Left ventricle myocardium inferior (tissue), 1 donor: ENCODE data around the gene DHX40. TPM values are rescaled to one million over a fixed set of nuclear protein-coding genes. Genes with fewer than 3 reads are reported as not detected.
"Not testable (repeated sequence)": the region's sequence is repeated elsewhere in the genome, so short reads cannot be mapped to it uniquely, and the experiment has no call there.

Experiments
- DNase-seq: peaks from one replicate; pipeline ENCODE4 v3.0.0-alpha.2; 2020
- H3K27ac ChIP-seq: fragments of 200-600 bp; replicated peaks from 2 replicates; pipeline ENCODE4 v1.8.0; 2021
- H3K27me3 ChIP-seq: fragments of 200-600 bp; 2 replicates; pipeline ENCODE4 v1.8.0; 2021; ENCODE audit warnings: low read depth
- H3K36me3 ChIP-seq: fragments of 200-600 bp; 2 replicates; pipeline ENCODE4 v1.8.0; 2021
- H3K4me1 ChIP-seq: fragments of 200-600 bp; 2 replicates; pipeline ENCODE4 v1.8.0; 2021
- H3K4me3 ChIP-seq: fragments of 200-600 bp; 2 replicates; pipeline ENCODE4 v1.8.0; 2021; ENCODE audit warnings: mild to moderate bottlenecking, moderate library complexity
- H3K9me3 ChIP-seq: fragments of 200-600 bp; replicated peaks from 2 replicates; pipeline ENCODE4 v1.8.0; 2021
- intact Hi-C: fragments of 100-400 bp; cut with micrococcal nuclease; formaldehyde crosslinking; loops from one replicate; pipeline ENCODE4 v1.11.0; 2022
- total RNA-seq: library from RNA; stranded (reverse); fragmentation: NEBNext Ultra II Directional; extraction: Animal tissue kit (Norgen Biotek cat#: 25700); gene quantifications from one replicate; pipeline ENCODE4 v1.2.1, GENCODE V29; 2021
- TF ChIP-seq, protein P1 (sequence below): fragments of 200-600 bp; IDR thresholded peaks from 2 replicates; pipeline ENCODE4 v1.8.0; 2021; ENCODE audit warnings: antibody characterized with exemption, mild to moderate bottlenecking, borderline replicate concordance
- donor health status: DM: no; HTN: yes; CAD: no; lungs with severe emphysema.

The DHX40 gene
- total RNA-seq, 1 donor from 2014 or later, result 17.0 TPM

DNA sequence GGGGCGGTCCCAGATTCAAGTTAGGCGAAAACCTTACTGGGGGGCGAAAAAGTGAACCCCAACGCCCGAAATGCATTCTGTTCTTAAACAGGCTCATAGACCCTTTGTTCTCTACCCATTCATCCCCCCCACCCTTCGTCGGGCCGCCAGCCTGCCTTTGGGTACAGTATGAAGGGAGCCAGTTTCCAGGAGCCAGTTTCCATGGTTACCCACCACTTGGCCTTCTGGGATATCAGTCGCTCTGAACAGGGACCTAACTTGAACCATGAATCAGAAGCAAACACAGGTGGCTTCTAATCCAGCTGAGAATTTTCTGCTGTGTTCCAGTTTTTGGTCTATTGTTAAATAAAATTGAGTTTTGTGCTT, 532 bp downstream of the DHX40 start:
- Histone ChIP-seq H3K4me3 (peak overlapping the region; percentile 88), H3K27me3 (no peaks in the 10 kb centered on the region), H3K4me1 (peaks cover 19% of the 10 kb centered on the region), H3K36me3 (peaks cover 11% of the 10 kb centered on the region), H3K9me3 (no peaks in the 10 kb centered on the region), H3K27ac (peak overlapping the region; percentile 82)
- TF ChIP-seq, protein P1, sequence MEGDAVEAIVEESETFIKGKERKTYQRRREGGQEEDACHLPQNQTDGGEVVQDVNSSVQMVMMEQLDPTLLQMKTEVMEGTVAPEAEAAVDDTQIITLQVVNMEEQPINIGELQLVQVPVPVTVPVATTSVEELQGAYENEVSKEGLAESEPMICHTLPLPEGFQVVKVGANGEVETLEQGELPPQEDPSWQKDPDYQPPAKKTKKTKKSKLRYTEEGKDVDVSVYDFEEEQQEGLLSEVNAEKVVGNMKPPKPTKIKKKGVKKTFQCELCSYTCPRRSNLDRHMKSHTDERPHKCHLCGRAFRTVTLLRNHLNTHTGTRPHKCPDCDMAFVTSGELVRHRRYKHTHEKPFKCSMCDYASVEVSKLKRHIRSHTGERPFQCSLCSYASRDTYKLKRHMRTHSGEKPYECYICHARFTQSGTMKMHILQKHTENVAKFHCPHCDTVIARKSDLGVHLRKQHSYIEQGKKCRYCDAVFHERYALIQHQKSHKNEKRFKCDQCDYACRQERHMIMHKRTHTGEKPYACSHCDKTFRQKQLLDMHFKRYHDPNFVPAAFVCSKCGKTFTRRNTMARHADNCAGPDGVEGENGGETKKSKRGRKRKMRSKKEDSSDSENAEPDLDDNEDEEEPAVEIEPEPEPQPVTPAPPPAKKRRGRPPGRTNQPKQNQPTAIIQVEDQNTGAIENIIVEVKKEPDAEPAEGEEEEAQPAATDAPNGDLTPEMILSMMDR, result no peak
- DNase-seq, result peak; percentile 20
- intact Hi-C loops, result no loop called here

- DNase-seq, H3K9me3 ChIP-seq, H3K27ac ChIP-seq, H3K4me3 ChIP-seq, H3K27me3 ChIP-seq, intact Hi-C loops: not testable (repeated sequence)
- Histone ChIP-seq H3K4me1 (peaks cover 19% of the 10 kb centered on the region), H3K36me3 (peaks cover 33% of the 10 kb centered on the region)
Observed at GRCh38 chr17:59569151-59569550, 3.7 kb downstream of the DHX40 start.

DNA sequence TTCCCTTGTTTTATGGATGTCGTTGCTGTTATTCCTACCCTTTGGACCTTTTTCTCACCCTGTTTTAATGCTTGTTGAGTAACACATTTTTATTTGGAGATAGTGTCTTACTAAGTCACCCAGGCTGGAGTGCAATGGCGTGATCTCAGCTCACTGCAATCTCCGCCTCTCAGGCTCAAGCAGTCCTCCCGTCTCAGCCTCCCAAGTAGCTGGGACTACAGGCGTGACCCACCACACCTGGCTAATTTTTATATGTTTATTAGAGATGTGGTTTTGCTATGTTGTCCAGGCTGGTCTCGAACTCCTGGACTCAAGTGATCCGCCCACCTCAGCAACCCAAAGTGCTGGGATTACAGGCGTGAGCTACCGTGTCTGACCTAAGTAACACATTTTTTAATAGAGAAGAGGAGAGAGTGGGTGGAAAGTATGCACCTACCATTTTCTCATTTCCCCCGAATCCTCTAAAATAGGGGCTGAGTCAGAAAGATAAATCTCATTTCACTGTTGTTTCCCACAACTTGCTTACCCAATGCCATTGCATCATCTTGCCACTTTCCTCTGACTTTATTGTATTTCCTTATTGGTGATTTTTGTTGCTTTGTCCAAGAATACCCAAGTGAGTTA, 7.0 kb downstream of the DHX40 start:
- intact Hi-C loops, result no loop called here
- Histone ChIP-seq H3K4me1 (no peaks in the 10 kb centered on the region), H3K27me3 (no peaks in the 10 kb centered on the region), H3K4me3 (no peak overlapping the region), H3K9me3 (no peaks in the 10 kb centered on the region), H3K36me3 (peaks cover 41% of the 10 kb centered on the region), H3K27ac (no peak overlapping the region)
- TF ChIP-seq, protein P1, result no peak
- no peak for DNase-seq

DNA sequence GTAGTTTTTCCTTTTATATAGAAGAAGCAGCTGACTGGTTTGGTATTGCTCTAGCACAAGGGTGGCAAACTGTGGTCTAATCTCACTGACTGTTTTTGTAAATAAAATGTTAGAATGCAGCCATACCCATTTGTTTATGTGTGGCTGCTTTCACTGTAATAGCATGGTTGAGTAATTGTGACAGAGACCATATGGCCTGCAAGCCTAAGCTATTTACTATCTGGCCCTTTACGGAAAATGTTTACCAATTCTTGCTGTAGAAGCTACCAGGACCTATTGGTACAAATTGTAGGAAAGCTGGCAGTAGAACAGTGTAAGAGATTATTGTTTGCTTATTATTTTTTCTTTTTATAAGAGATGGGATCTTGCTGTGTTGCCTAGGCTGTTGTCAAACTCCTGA, 18.8 kb downstream of the DHX40 start:
- intact Hi-C loops, H3K9me3 ChIP-seq, H3K4me3 ChIP-seq, H3K27ac ChIP-seq, H3K4me1 ChIP-seq, DNase-seq, H3K27me3 ChIP-seq: not testable (repeated sequence)
- H3K36me3 ChIP-seq, result peaks cover 17% of the 10 kb centered on the region

DNA sequence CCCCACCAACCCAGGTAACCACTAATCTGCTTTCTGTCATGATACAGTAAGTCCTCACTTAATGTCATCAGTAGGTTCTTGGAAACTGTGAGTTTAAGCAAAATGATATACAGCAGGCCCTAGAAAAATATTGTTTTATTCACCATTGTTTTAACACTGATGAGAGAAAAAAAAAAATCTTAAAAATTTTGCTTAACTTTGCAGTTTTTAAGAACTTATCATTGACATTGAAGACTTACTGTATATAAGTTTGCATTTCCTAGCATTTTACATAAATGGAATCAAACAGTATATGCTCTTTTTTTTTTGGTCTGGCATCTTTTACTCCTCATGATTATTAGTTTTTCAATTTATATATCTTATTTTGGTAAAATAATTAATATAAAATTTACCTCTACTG, 34.8 kb downstream of the DHX40 start:
- TF ChIP-seq, protein P1, result no peak
- no peaks in the 10 kb centered on the region for H3K27me3 ChIP-seq
- no peak for DNase-seq
- no peak overlapping the region for H3K4me3 ChIP-seq
- peaks cover 50% of the 10 kb centered on the region for H3K36me3 ChIP-seq
- no peaks in the 10 kb centered on the region for H3K4me1 ChIP-seq
- intact Hi-C loops, result no loop called here
- no peaks in the 10 kb centered on the region for H3K9me3 ChIP-seq
- H3K27ac ChIP-seq, result no peak overlapping the region

GRCh38 chr17:59601130-59601529, 35.7 kb downstream of the DHX40 start:
- Histone ChIP-seq H3K27me3 (no peaks in the 10 kb centered on the region), H3K9me3 (no peaks in the 10 kb centered on the region), H3K4me1 (no peaks in the 10 kb centered on the region), H3K27ac (no peak overlapping the region), H3K36me3 (peaks cover 59% of the 10 kb centered on the region), H3K4me3 (no peak overlapping the region)
- TF ChIP-seq, protein P1, result no peak
- intact Hi-C loops, result no loop called here
- no peak for DNase-seq
